ENCODE data around the gene POR.

- TF ChIP-seq MAX (IDR thresholded peaks at IDR 0.05; ENCODE audit: low read depth, low read length): no peak
- TF ChIP-seq CTCF (IDR thresholded peaks at IDR 0.05; ENCODE audit: low read depth, low read length): no peak
- TF ChIP-seq POLR2A (IDR thresholded peaks at IDR 0.05; ENCODE audit: extremely low read depth, insufficient read length): no peak
Observed at GRCh38 chr7:75938921-75939320, 24.0 kb downstream of the POR start.
